IPS-15b (cell line): ENCODE results near the gene HSD17B4.
"Not testable (repeated sequence)": the region's sequence is repeated elsewhere in the genome, so short reads cannot be mapped to it uniquely, and the experiment has no call there.

Experiments
- H3K27me3 ChIP-seq: one replicate; pipeline ENCODE4 v1.6.1; 2013; ENCODE audit warnings: low read length; ENCODE audit not compliant: control insufficient read depth, insufficient read depth
- H3K36me3 ChIP-seq: one replicate; pipeline ENCODE4 v1.6.1; 2013; ENCODE audit warnings: low read length; ENCODE audit not compliant: control insufficient read depth, insufficient read depth
- H3K4me1 ChIP-seq: one replicate; pipeline ENCODE4 v1.6.1; 2013; ENCODE audit warnings: mild to moderate bottlenecking, low read length; ENCODE audit not compliant: control insufficient read depth, insufficient read depth
- H3K4me3 ChIP-seq: one replicate; pipeline ENCODE4 v1.5.1; 2013; ENCODE audit warnings: low read depth, low read length
- H3K9ac ChIP-seq: one replicate; pipeline ENCODE4 v1.6.1; 2013; ENCODE audit warnings: low read depth, mild to moderate bottlenecking, low read length
- H3K9me3 ChIP-seq: one replicate; pipeline ENCODE4 v1.6.1; 2013; ENCODE audit warnings: mild to moderate bottlenecking, low read length; ENCODE audit not compliant: control insufficient read depth, insufficient read depth

Gene HSD17B4

DNA sequence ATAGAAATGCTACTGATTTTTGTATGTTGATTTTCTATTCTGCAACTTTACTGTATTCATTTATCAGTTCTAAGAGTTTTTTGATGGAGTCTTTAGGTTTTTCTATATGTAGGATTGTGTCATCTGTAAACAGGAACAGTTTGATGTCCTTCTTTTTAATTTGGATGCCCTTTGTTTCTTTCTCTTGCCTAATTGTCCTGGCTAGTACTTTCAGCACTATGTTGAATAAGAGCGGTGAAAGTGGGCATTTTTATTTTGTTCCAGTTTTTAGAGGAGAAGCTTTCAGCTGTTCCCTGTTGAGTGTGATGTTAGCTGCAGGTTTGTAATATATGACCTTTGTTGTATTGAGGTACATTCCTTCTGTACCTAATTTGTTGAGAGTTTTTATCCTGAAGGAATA is 13.3 kb downstream of the HSD17B4 start:
- H3K27me3 ChIP-seq, result no peaks in the 10 kb centered on the region
- no peak overlapping the region for H3K4me3 ChIP-seq
- H3K4me1 ChIP-seq, result peaks cover 7% of the 10 kb centered on the region
- H3K9ac ChIP-seq, result no peak overlapping the region
- no peaks in the 10 kb centered on the region for H3K36me3 ChIP-seq
- H3K9me3 ChIP-seq, result peaks cover 6% of the 10 kb centered on the region

GRCh38 chr5:119468286-119468685 is 16.0 kb downstream of the HSD17B4 start:
- no peak overlapping the region for H3K9ac ChIP-seq
- H3K9me3 ChIP-seq, result peaks cover 6% of the 10 kb centered on the region
- no peaks in the 10 kb centered on the region for H3K36me3 ChIP-seq
- peaks cover 11% of the 10 kb centered on the region for H3K4me1 ChIP-seq
- no peaks in the 10 kb centered on the region for H3K27me3 ChIP-seq
- H3K4me3 ChIP-seq, result no peak overlapping the region

DNA sequence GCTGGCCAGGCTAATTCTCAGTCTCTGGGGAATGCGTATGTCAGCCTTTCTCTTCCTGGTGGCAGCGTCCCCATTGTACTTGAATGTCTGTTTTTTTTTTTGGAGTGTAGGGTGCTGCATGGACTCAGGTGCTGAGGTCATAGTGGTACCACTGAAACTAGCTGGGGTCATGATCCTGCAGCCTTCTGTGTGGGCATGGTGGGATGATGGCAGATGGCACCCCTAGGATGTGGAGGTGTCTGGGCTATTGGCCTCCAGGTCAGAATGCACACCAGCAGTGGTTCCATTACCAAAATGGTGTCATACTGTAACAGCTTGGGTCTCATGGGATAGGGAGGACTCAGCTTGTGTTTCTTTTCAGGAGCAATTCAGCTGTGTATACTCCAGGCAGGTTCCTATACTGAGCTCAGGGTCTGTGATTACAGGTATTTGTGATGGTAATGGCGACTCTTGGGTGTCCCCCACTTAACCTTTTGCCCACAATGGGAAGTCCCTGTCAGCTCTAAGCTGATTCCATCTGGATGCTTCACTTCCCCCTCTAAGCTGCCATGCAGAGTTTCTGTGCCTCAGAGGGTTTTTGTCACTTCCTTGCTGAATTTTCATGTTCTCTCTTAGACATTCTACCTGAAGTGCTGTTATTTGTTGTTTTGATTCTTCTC is 17.9 kb downstream of the HSD17B4 start:
- no peaks in the 10 kb centered on the region for H3K36me3 ChIP-seq
- peak overlapping the region; percentile 21 for H3K4me3 ChIP-seq
- H3K9ac ChIP-seq, result no peak overlapping the region

GRCh38 chr5:119470851-119471451 is 18.7 kb downstream of the HSD17B4 start:
- Histone ChIP-seq H3K4me3 (peak overlapping the region; percentile 9), H3K36me3 (no peaks in the 10 kb centered on the region), H3K9ac (no peak overlapping the region), H3K9me3 (peaks cover 6% of the 10 kb centered on the region), H3K4me1 (peaks cover 14% of the 10 kb centered on the region), H3K27me3 (no peaks in the 10 kb centered on the region)

More for the DNA sequence above, 17.9 kb downstream of the HSD17B4 start:
- peaks cover 6% of the 10 kb centered on the region for H3K9me3 ChIP-seq
- H3K4me1 ChIP-seq, result peaks cover 11% of the 10 kb centered on the region
- no peaks in the 10 kb centered on the region for H3K27me3 ChIP-seq

DNA sequence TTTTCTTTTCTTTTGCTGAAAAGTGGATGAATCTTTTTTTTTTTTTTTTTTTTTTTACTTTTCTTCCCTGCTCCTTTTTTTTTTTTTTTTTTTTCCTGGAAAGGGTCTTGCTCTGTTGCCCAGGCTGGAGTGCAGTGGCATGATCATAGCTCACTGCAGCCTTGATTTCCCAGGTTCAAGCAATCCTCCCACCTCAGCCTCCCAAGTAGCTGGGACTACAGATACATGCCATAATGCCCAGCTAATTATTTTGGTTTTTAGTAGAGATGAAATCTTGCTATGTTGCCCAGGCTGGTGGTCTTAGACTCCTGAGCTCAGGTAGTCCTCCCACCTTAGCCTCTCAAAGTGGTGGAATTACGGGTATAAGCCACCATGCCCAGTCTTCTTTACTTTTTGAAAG is 20.9 kb downstream of the HSD17B4 start:
- peaks cover 17% of the 10 kb centered on the region for H3K4me1 ChIP-seq
- H3K4me3 ChIP-seq, result no peak overlapping the region
- no peak overlapping the region for H3K9ac ChIP-seq
- H3K27me3 ChIP-seq, result no peaks in the 10 kb centered on the region
- peaks cover 2% of the 10 kb centered on the region for H3K9me3 ChIP-seq
- no peaks in the 10 kb centered on the region for H3K36me3 ChIP-seq

GRCh38 chr5:119476341-119476740 is 24.0 kb downstream of the HSD17B4 start:
- H3K9ac ChIP-seq, result no peak overlapping the region
- no peak overlapping the region for H3K4me3 ChIP-seq
- H3K4me1 ChIP-seq, result peaks cover 23% of the 10 kb centered on the region
- no peaks in the 10 kb centered on the region for H3K9me3 ChIP-seq
- no peaks in the 10 kb centered on the region for H3K27me3 ChIP-seq
- no peaks in the 10 kb centered on the region for H3K36me3 ChIP-seq

DNA sequence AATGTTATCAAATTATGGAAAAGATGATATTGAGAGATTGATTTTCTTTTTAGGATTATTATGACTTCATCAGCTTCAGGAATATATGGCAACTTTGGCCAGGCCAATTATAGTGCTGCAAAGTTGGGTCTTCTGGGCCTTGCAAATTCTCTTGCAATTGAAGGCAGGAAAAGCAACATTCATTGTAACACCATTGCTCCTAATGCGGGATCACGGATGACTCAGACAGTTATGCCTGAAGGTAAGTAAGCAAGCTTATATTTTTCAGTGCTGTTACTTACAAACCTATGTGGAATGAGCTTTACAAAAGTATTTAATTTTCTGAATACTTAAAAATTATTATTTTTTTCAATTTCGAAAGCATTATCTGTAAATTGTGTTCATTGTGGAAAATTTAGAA is 26.5 kb downstream of the HSD17B4 start:
- H3K4me1 ChIP-seq, result peaks cover 31% of the 10 kb centered on the region

GRCh38 chr5:119480629-119481028 is 28.3 kb downstream of the HSD17B4 start:
- peaks cover 31% of the 10 kb centered on the region for H3K4me1 ChIP-seq
- H3K36me3 ChIP-seq, H3K4me3 ChIP-seq, H3K9ac ChIP-seq, H3K9me3 ChIP-seq, H3K27me3 ChIP-seq: not testable (repeated sequence)

More for the DNA sequence above, 26.5 kb downstream of the HSD17B4 start:
- H3K27me3 ChIP-seq, result no peaks in the 10 kb centered on the region
- H3K4me3 ChIP-seq, result no peak overlapping the region
- no peaks in the 10 kb centered on the region for H3K36me3 ChIP-seq
- H3K9me3 ChIP-seq, result no peaks in the 10 kb centered on the region
- H3K9ac ChIP-seq, result no peak overlapping the region

GRCh38 chr5:119483155-119483554 is 30.9 kb downstream of the HSD17B4 start:
- Histone ChIP-seq H3K4me3 (no peak overlapping the region), H3K27me3 (no peaks in the 10 kb centered on the region), H3K9ac (no peak overlapping the region), H3K9me3 (no peaks in the 10 kb centered on the region), H3K36me3 (no peaks in the 10 kb centered on the region), H3K4me1 (peaks cover 25% of the 10 kb centered on the region)

- H3K4me3 ChIP-seq, result no peak overlapping the region
- H3K36me3 ChIP-seq, result no peaks in the 10 kb centered on the region
- no peaks in the 10 kb centered on the region for H3K9me3 ChIP-seq
- H3K27me3 ChIP-seq, result no peaks in the 10 kb centered on the region
- no peak overlapping the region for H3K9ac ChIP-seq
- H3K4me1 ChIP-seq, result peaks cover 16% of the 10 kb centered on the region
Measured at GRCh38 chr5:119484884-119485283, 32.6 kb downstream of the HSD17B4 start.

DNA sequence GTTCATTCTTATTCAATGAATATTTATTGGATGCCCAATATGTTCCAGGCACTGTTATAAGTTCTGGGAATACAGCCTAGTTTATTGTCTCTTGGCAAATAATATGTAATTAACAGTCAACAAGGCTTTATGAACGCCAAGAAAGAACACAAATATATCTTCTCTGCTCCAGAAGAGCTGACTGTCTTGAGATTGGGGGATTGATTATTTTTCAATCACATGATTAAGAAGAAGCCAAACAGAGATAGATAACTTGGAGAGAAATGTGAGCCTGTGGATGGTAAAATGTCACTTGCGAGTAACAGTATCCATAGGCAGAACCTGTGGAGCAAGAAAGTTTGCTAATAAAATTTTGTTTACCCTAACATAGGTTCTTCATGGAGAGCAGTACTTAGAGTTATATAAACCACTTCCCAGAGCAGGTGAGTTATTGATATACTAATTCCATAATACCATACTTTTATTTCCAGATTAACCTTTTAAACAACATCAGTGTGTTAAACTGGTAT is 49.4 kb downstream of the HSD17B4 start:
- H3K9me3 ChIP-seq, result no peaks in the 10 kb centered on the region
- H3K4me1 ChIP-seq, result no peaks in the 10 kb centered on the region

DNA sequence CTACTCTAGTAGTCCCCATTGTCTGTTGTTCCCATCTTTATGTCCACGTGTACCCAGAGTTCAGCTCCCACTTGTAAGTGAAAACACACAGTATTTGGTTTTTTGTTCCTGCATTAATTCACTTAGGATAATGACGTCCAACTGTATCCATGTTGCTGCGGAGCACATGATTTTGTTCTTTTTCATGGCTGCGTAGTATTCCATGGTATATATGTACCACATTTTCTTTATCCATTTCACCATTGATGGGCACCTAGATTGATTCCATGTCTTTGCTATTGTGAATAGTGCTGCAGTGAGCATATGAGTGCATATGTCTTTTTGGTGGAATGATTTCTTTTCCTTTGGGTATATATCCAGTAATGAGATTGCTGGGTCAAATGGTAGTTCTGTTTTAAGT is 51.6 kb downstream of the HSD17B4 start:
- H3K4me3 ChIP-seq, H3K4me1 ChIP-seq, H3K9ac ChIP-seq, H3K27me3 ChIP-seq, H3K9me3 ChIP-seq, H3K36me3 ChIP-seq: not testable (repeated sequence)

More for the DNA sequence above, 49.4 kb downstream of the HSD17B4 start:
- no peaks in the 10 kb centered on the region for H3K27me3 ChIP-seq
- peaks cover 3% of the 10 kb centered on the region for H3K36me3 ChIP-seq
- no peak overlapping the region for H3K9ac ChIP-seq
- H3K4me3 ChIP-seq, result no peak overlapping the region
